Activated naive CD4-positive, alpha-beta T cell treated with anti-CD3 and anti-CD28 coated beads, Interleukin-2, amount 50 U/mL, for 16 hours (primary cell): Measurements from ENCODE around the gene QRFP.

Experiments
- DNase-seq: peaks from one replicate; pipeline ENCODE4 v3.0.0-alpha.2; 2020

QRFP gene

DNA sequence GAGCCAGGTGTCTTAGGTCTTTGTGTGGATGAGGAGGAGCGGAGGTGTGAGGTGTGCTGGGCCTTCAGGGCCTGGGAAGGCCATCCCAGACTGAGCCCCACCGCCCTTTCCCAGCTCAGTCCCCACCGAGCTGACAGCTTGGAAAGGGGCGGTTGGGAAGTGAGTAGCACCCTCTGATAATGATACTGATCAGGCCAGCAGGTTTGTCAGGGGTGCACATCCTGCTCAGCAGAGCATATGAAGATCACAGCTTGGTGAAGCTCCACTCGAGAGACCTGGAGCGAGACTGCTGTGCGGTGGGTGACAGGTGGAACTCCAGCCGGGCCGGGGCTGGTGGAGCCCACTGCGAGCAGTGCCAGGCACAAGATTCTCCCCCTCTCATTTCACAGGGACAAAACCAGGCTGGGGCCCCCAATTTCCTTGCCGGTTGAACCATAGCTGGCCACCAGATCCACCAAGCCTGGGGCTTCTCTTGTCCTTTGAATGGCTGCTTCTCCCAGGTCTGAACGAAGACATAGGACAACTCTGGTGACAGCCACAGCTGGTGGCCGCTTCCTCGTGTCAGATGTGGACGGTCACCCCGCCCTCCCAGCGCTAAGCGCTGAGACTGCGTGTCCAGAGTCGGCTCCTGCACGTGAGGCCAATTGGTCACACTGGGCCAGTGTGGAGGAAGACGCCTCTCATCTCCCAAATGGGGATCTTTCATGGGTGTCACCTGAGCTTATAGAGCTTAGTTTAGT, 8.3 kb downstream of the QRFP start:
- DNase-seq: no peak

GRCh38 chr9:130887494-130888144, 9.0 kb downstream of the QRFP start:
- no peak for DNase-seq

DNA sequence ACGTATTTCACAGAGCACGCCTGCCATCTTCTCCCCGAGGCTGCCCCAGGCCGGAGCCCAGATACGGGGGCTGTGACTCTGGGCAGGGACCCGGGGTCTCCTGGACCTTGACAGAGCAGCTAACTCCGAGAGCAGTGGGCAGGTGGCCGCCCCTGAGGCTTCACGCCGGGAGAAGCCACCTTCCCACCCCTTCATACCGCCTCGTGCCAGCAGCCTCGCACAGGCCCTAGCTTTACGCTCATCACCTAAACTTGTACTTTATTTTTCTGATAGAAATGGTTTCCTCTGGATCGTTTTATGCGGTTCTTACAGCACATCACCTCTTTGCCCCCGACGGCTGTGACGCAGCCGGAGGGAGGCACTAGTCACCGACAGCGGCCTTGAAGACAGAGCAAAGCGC, 9.6 kb downstream of the QRFP start:
- DNase-seq: no peak

- no peak for DNase-seq
Observed at GRCh38 chr9:130885484-130886375, 10.9 kb downstream of the QRFP start.

GRCh38 chr9:130884542-130885483, 11.8 kb downstream of the QRFP start:
- DNase-seq: no peak

DNA sequence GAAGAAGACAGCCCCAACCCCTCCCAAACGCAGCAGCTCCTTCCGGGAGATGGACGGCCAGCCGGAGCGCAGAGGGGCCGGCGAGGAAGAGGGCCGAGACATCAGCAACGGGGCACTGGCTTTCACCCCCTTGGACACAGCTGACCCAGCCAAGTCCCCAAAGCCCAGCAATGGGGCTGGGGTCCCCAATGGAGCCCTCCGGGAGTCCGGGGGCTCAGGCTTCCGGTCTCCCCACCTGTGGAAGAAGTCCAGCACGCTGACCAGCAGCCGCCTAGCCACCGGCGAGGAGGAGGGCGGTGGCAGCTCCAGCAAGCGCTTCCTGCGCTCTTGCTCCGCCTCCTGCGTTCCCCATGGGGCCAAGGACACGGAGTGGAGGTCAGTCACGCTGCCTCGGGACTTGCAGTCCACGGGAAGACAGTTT, 12.5 kb downstream of the QRFP start:
- DNase-seq: no peak

DNA sequence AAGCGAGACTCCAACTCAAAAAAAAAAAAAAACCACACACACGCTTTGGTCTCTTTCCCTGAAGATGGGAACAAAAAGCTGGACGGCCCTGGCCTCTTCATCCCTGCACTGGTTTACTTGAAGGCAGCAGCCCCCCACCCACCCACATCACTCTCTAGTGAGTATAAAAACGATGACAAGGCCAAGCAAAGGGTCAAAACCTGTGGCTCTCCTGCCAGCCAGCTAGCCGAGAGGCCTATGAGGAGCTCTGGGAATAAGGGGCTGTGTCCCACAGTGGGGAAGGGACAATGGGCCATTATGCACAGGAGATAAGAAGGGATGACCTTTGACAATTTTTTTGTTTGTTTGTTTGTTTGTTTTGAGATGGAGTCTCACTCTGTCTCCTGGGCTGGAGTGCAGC, 13.1 kb downstream of the QRFP start:
- DNase-seq: no peak

- DNase-seq: no peak
Observed at GRCh38 chr9:130882696-130883225, 13.9 kb downstream of the QRFP start.

GRCh38 chr9:130881516-130881915, 15.1 kb downstream of the QRFP start:
- no peak for DNase-seq

DNA sequence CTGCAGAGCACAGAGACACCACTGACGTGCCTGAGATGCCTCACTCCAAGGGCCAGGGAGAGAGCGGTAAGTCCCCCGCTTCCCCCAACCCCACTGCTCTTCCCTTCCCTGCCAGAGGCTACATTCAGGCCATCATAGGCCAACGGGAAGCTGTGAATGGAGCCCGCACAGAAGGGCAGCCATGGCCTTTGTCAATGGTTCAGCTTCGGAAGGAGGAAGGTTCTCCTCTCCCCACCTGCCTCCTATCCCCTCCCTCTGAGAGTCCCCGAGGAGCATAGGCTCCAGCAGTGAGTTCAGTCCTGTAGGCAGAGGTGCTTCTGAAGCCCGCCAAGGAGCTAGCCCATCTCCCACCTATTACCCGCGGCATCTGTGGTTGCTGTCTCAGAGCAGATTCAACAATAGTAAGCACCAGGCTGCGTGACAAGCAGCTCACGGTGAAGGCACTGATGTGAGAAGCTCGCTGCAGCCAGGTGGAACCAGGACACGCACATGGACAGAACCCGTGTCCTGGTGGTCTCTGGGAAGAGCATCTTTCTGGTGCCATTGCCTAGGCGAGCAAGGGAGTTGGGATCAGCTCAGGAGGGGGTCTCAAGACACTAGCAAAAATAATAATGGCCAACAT, 15.9 kb downstream of the QRFP start:
- no peak for DNase-seq

DNA sequence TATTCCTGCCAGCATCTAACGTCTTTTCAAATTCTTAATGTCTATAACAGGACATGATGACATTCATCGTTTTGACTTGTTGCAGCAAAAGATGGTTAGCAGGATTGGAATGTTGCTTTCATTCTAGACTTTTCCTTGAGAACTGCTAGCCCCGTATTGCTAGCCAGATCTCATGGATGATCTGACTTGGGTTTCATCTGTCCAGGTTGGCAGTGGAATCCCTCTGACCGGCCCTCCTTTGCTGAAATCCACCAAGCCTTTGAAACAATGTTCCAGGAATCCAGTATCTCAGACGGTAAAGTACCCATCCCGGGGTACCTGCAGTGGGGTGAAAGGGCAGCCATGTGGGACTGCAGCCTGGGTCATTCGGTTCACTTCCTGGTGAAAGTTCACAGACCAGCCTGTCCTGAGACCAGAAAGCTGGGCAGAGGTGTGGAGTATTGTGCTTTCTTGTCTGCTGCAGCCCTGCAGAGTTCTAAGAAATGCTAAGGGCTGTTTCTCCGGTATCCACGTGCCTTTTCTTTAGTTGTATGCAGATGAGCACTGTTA, 16.7 kb downstream of the QRFP start:
- no peak for DNase-seq

DNA sequence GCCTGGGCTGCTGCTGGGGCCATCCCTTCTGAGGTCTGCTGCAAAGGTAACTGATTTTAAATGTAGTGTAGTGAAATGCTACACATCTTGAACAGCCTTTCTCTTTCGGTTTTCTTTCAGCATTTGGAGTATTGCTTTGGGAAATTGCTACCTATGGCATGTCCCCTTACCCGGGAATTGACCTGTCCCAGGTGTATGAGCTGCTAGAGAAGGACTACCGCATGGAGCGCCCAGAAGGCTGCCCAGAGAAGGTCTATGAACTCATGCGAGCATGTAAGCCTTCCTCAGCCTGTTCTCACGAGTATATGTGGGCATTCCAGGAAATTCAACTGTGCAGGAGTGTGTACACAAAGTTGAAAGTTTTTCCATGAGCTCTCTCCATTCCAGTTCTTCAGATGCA, 18.3 kb downstream of the QRFP start:
- DNase-seq: no peak

- DNase-seq: no peak
Observed at GRCh38 chr9:130877300-130877699, 19.3 kb downstream of the QRFP start.

DNA sequence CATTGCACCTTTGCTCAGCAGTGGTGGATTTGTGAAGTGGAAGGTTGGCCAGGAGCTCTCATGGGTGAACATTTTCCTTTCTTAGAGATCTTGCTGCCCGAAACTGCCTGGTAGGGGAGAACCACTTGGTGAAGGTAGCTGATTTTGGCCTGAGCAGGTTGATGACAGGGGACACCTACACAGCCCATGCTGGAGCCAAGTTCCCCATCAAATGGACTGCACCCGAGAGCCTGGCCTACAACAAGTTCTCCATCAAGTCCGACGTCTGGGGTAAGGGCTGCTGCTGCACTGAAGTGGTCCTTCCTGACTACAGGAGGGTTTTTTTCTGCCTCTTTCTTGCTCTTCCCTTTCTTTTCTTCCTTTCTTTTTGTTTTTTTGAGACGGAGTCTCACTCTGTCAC, 21.8 kb downstream of the QRFP start:
- no peak for DNase-seq

DNA sequence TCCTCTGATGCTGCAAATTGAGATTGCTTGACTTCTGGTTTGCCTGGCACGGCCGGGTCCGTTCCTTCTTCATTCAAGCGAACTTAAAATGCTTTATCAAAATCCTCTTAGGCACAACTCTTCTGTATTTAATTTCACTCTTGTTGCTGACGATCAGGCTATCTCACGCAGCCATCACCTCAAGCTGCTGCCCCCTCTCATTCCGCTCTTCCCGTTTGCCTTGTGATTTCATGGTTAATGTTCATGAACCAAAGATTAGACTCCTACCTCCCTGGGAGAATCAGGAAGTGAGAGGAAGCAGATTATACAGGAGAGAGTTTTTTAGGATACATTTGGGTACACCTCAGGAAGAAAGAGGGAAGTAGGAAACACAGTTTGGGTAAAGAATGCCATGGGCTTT, 22.6 kb downstream of the QRFP start:
- DNase-seq: no peak

GRCh38 chr9:130872912-130873503, 23.6 kb downstream of the QRFP start:
- no peak for DNase-seq

- DNase-seq: no peak
Observed at GRCh38 chr9:130872508-130872907, 24.1 kb downstream of the QRFP start.

DNA sequence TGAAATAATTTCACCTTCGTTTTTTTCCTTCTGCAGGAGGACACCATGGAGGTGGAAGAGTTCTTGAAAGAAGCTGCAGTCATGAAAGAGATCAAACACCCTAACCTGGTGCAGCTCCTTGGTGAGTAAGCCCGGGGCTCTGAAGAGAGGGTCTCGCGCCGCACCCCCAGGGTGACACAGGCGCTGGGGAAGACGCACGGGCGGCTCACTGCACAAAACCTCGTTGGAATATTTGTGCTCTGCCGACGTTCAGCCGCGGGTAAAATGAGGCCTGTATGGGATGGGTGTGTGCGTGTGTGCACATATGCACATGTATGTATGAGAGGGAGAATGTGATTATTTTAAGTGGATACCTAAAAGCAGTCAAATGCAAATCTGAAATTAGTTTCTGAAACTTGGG, 24.5 kb downstream of the QRFP start:
- no peak for DNase-seq

DNA sequence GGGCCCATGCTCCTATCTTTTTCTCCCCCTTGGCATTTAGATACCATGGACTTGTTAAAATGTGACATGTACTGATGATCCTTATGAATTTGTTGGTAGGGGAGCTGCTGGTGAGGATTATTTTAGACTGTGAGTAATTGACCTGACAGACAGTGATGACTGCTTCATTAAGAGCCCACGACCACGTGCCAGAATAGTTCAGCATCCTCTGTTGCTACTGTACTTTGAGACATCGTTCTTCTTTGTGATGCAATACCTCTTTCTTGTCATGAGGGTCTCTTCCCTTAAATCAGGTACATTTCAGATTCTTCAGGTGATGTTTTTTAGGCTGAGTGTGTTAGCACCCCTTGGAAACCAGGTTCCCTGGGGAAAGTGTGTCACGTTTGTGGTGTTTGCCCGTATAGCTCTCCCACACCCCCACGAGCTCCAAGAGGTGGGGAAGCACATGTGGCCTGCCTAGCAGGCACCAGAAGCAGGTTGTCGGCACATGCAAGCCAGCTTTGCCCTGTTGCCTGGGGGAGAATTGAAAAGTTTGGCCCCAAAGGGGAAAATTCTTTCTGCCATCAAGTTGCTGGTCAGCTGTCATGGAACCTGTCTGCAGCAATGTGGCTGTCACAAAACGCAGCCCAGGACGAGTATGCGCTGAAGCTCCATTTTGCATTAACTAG, 25.1 kb downstream of the QRFP start:
- no peak for DNase-seq
